Measurements from ENCODE around the gene RPRD1B.

Gene RPRD1B

DNA sequence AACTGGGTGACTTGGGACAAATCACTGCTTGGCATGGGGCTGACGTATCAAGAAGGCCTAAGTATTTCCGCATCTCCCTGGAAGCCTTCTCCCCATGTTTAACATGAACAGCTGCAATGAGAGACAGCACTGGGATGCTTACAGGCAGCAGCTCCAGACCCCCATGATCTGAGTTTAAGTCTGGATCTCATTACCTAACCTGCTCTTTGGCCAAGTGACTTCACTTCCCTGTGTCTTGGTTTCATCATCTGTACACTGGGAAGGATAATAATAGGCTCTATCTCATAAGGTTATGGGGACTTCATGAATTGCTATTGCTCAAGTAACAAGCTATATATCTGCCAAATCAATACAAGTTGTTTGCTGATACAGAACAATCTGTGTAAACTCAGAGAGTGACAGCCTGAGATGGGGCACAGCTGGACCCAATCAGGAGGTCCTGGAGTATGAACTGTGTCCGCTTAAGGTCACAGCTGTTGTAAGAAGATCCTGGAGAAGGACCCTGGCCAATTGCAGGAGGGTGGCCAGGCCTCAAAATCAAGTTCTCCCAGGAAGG is 75.5 kb downstream of the RPRD1B start:
- DNase-seq: no peak

GRCh38 chr20:38109591-38110524 is 76.3 kb downstream of the RPRD1B start:
- DNase-seq: no peak

- no peak for DNase-seq
Measured at GRCh38 chr20:38110525-38111178, 77.1 kb downstream of the RPRD1B start.

DNA sequence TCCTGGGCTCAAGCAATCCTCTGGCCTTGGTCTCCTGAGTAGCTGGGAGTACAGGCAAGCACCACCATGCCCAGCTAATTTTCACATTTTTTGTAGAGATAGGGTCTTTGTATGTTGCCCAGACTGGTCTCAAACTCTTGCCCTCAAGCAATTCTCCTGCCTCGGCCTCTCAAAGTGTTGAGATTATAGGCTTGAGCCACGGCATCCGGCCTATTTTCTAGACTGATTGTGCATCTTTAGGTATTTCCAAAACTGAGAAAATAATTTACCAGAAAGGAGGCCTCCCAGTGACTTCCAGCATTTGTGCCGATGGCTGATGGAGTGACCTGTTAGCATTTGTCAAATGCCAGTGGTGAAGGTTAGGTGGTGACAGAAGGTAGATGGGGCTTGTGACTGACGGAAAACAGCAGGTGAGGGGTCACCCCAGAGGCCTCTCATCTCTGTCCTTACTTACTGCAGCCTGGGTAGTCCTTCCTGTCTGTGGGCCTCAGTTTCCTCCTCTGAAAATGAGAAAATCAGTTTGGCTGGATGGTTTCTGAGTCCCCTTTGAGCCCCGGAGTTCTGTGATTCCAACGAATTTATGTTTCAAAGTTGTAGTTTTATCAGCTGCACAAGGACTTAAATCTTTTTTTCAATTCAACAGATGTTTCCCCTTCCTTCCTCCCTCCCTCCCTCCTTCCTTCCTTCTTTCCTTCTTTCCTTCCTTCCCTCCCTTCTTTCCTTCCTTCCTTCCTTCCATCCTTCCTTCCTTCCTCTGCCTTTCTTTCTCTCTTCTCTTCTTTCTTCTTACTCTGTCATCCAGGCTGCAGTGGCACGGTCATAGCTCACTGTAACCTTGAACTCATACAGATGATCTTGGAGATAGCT is 78.1 kb downstream of the RPRD1B start:
- DNase-seq: no peak

DNA sequence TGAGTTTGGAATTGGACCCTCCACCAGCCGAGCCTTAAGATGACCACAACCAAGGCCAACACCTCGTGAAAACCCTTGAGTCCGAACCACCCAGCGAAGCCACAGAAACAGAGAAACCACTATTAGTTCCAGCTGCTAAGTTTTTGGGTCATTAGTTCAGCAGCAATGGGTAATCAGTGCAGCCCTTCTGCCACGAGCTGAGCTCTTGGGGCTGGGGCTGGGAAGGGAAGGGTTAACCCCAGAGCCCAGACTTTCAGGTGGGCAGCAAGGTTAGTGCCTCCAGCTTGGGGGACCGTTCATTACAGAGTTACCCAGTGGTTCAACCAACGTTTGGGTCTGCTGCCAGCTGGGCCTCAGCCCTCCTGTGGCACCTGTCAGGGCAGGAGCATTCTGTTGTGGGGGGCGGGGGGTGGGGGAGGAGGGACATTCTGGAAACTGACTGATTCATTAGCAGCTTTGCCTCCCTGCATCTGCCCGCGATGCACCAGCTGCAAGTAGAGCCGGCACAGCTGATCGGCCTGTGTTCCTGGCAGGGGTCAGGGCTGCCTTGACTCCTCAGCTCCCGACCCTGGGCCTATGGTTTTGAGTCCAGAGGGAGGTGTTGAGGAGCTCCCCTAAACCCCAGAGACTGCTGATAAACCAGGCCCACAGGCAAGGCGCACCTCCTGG is 78.8 kb downstream of the RPRD1B start:
- no peak for DNase-seq

- DNase-seq: no peak
Measured at GRCh38 chr20:38112930-38113294, 79.4 kb downstream of the RPRD1B start.

GRCh38 chr20:38113401-38114325 is 80.1 kb downstream of the RPRD1B start:
- no peak for DNase-seq

DNA sequence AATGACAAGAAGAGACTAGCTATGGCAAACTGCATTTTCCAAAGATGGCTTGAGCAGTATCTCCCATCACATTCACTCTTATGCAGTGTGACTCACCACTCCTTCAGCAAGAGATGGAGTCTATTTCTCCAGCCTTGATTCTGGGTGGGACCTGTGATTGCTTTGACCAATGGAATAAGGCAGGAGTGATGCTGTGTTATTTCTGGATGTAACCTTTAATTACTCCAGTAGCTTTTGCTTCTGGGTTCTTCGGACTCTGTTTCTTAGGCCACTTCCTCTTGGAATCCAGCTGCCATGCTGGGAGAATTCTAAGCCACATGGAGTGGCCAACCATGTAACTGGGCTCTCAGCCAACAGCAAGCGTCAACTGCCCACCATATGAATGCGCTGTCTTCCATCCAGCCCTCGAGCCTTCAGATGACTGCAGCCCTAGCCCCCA is 80.8 kb downstream of the RPRD1B start:
- DNase-seq: no peak

DNA sequence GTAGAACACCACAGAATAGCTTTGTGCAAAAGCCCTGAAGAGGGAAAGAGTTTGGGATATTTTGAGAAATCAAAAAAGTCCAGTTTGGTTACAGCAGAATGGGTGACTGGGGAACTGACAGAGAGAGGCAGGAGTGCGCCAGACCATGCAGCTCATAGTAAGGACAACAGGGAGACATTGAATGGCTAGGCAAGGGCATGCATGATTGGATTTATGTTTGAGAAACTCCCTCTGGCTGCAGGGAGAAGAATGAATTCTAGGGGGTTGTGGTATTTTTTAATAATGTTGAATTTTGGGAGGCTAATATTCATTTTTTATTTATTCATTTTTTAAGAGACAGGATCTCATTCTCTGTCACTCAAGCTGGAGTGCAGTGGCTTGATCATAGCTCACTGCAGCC is 81.7 kb downstream of the RPRD1B start:
- no peak for DNase-seq

GRCh38 chr20:38115896-38116295 is 82.3 kb downstream of the RPRD1B start:
- DNase-seq: no peak

- DNase-seq: no peak
Measured at GRCh38 chr20:38116409-38117165, 83.0 kb downstream of the RPRD1B start.

DNA sequence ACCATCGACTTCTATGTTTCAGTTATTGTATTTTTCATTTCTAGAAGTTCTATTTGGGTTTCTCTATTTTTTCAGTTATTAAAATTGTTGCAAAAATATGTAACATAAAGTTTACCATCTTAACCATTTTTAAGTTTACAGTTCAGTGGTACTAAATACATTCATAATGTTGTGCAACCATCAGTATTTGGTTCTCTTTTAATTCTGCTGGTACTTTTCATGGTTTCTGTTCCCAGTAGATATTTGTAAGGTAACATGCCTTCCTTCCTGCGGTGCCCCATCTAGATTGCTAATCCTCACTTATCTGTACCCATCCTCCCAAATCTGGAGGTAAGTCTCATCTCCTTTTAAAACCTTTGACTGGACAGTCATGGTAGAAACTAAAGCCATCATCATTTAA is 83.7 kb downstream of the RPRD1B start:
- no peak for DNase-seq

DNA sequence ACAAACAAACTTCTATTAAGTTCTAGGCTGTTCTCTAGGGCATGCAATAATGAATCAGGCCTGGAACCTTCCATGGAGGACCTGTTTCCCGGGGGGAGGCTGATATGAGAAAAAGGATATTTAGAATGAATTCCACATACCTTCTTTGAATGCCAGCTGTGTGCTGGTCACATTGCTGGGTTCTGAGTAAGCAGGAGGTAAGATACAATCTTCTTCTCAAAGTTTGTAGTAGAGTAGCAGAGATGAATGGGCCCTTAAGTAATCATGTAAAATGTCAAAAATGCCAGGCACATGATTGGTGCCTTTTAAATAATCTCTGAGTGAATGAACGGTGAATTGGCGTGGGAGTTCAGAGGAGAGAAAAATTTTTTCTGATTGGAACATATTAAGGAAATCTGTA is 84.1 kb downstream of the RPRD1B start:
- DNase-seq: no peak

- no peak for DNase-seq
Measured at GRCh38 chr20:38119446-38119845, 85.9 kb downstream of the RPRD1B start.

DNA sequence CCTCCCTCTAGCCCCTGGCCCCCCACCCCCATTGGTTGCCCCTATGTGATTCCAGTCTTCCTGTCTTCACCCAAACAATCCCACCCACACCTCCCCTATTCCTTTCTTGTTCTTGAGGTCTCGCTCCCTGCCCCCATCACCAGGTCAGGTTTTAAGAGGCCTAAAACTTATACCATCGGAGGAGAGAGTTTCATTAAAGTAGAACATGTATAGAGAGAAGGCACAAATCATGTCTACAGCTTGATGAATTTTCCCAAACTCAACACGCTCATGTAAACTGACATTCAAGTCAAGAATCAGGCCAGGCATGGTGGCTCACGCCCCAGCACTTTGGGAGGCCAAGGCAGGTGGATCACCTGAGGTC is 87.1 kb downstream of the RPRD1B start:
- no peak for DNase-seq

DNA sequence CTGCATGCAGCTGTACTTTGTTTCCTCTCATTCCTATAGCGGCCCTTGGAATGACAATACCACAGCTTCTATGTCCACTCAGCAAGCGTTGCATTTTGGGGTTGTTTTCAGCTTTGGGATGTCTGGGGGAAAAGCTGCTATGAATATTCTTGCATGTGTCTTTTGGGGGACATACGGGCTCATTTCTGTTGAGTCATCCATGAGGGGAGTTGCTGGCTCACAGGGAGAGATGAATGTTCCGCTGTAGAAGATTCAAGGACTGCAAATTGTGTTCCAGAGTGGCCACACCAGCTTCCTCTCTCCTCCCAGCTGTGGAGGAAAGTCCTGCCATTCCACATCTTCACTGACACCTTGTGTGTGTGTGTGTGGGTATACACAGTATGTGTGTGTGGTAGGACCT is 88.2 kb downstream of the RPRD1B start:
- no peak for DNase-seq

DNA sequence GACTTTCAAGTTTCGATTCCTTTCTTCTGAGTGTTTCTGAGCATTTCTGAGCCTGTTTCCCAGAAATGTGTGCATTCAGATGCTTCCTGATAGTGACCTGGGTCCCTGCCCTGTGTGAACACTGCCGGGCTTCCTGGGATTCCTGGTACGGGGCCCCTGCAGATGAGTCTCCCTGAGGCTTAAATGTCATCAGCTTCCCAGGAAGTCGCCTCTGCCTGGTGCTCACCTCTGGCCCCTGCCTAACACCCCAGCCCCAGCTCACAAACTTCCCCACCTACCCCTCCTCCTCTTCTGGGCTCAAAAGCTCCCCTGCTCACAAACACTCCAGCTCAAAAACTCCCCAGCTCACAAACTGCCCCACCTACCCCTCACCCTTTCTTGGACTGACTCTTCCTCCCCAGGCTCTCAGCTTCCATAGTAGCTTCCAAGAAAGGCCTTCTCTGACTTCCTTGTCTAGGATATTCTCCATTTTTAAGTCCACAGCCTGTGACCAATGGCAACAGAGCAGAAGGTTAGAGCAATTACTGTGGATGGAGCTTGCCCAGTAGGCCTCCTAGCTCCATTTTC is 89.6 kb downstream of the RPRD1B start:
- no peak for DNase-seq

DNA sequence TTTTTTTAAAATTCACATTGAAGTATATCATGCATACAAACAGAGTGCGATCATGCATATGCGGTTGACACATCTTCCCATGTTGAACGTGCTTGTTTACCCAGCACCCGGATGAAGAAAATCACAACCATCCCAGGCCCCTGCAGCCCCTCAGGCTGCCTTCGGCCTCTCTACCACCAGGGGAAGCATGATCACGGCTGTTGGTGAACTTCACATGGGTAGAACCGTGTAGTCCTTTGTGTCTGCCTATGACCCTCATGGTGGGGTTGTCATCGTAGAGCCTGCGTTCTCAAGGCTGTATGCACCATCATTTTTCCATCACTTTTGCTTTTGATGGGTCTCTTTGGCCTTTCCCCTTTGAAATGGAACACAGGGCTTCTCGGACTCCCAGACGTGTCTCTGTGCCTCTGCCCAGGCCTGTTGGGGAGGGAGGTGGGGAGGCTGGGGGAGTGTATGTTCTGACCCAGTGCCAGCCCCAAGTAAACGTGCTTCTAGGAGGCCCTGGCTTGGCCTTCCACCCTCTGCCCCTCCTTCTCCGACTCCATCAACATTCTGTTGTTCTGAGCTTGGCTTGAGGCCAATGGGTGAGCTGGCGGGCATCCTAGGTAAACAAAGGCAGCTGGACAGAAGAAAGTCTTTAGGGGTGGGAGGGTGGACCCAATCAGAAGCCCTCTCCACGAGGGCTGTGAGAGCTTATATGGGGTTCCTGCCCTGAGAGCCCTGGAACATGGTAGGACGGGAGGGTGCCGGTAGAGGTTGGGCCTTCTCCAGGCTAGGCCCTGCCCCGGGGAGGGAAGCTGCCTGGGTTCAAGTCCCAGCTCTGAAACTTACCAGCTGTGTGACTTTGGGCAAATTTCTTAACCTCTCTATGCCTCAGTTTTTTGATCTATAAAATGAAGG is 91.9 kb downstream of the RPRD1B start:
- no peak for DNase-seq
